Astrocyte (in vitro differentiated cells and primary cell): ENCODE measurements around the gene TUBB6.

ENCODE experiments used
- EZH2 ChIP-seq: IDR thresholded peaks from 2 replicates; pipeline ENCODE4 v1.6.1; 2012; ENCODE audit warnings: mild to moderate bottlenecking, low read length, inconsistent platforms; ENCODE audit not compliant: insufficient read depth
- TF ChIP-seq, protein P1 (sequence below): IDR thresholded peaks from 2 replicates; pipeline ENCODE4 v1.5.1; 2011; ENCODE audit warnings: low read depth, mild to moderate bottlenecking, inconsistent platforms, low read length, moderate library complexity; ENCODE audit not compliant: insufficient read depth

DNA sequence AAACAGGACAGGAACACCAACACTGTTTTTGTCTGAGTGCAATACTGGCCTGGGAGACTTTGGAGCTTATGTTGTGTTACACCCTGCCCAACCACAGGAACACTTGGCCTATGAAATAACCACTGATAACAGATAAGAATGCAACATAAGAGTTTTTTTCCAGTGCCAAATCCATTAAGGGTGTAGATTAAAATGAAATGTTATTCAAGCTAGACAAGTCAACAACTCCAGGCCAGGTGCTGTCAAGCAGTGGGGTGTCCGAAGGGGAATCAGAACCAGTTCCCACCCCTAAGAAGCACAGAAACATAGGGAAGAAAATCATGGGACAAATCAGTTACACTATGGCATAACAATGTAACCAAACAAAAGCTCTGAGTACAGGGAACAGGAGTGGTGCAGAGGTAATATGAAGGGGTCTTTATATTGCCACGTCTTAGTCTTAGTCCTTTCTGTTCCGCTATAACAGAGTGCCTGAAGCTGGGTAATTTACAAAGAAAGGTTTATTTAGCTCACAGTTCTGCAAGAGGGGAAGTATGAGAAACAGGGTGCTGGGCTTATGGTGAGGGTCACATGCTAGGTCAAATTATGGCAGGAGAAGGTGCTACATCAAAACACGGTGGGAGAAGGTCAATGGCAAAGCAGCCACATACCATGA lies 65.2 kb downstream of the TUBB6 start:
- TF ChIP-seq, protein P1, sequence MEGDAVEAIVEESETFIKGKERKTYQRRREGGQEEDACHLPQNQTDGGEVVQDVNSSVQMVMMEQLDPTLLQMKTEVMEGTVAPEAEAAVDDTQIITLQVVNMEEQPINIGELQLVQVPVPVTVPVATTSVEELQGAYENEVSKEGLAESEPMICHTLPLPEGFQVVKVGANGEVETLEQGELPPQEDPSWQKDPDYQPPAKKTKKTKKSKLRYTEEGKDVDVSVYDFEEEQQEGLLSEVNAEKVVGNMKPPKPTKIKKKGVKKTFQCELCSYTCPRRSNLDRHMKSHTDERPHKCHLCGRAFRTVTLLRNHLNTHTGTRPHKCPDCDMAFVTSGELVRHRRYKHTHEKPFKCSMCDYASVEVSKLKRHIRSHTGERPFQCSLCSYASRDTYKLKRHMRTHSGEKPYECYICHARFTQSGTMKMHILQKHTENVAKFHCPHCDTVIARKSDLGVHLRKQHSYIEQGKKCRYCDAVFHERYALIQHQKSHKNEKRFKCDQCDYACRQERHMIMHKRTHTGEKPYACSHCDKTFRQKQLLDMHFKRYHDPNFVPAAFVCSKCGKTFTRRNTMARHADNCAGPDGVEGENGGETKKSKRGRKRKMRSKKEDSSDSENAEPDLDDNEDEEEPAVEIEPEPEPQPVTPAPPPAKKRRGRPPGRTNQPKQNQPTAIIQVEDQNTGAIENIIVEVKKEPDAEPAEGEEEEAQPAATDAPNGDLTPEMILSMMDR: no peak
- TF ChIP-seq EZH2: no peak
